Lower leg skin (tissue), 3 donors: ENCODE results near the gene DTX2.

Source experiments
- CTCF ChIP-seq, 3 donors: fragments of 450-650 bp; IDR thresholded peaks; one replicate each; pipeline ENCODE4 v1.5.1; 2016; ENCODE audit warnings: antibody characterized with exemption in 3 of 3, mild to moderate bottlenecking in 3 of 3, moderate library complexity in 2 of 3
- POLR2A ChIP-seq, 2 donors: fragments of 450-650 bp; IDR thresholded peaks; one replicate each; pipeline ENCODE4 v1.6.1; 2016 to 2017; ENCODE audit warnings: antibody characterized with exemption in 2 of 2, mild to moderate bottlenecking in 1 of 2, moderate library complexity in 1 of 2

GRCh38 chr7:76509931-76510877 is 48.7 kb downstream of the DTX2 start, which contains the start of gene UPK3B:
- TF ChIP-seq POLR2A (IDR thresholded peaks at IDR 0.05) = no peak
- no peak for TF ChIP-seq CTCF (IDR thresholded peaks at IDR 0.05)
